HepG2 (cell line): ENCODE data around the gene SH2D5. TPM values are rescaled to one million over a fixed set of nuclear protein-coding genes. Genes with fewer than 3 reads are reported as not detected.

ENCODE experiments used
- BORCS8-MEF2B ChIP-seq: sonication (generic); formaldehyde crosslinking; IDR thresholded peaks from 2 replicates; pipeline ENCODE4 v1.8.0; 2022; ENCODE audit warnings: mild to moderate bottlenecking, missing genetic modification reagents
- CEBPG ChIP-seq: IDR thresholded peaks from 2 replicates; pipeline ENCODE4 v1.6.1; 2016
- DPF2 ChIP-seq: sonication (generic); formaldehyde crosslinking; IDR thresholded peaks from 2 replicates; pipeline ENCODE4 v1.4.0; 2020; ENCODE audit warnings: mild to moderate bottlenecking, low read depth, missing genetic modification reagents, borderline replicate concordance
- FOXJ3 ChIP-seq: sonication (generic); formaldehyde crosslinking; IDR thresholded peaks from 2 replicates; pipeline ENCODE4 v1.4.0; 2020; ENCODE audit warnings: missing genetic modification reagents, mild to moderate bottlenecking, borderline replicate concordance
- HNRNPL ChIP-seq: fragments of 200-400 bp; formaldehyde crosslinking; IDR thresholded peaks from 2 replicates; pipeline ENCODE4 v1.6.1; 2017; ENCODE audit warnings: mild to moderate bottlenecking, low read depth, low read length
- HNRNPLL ChIP-seq: fragments of 200-400 bp; formaldehyde crosslinking; IDR thresholded peaks from 2 replicates; pipeline ENCODE4 v1.6.1; 2017; ENCODE audit warnings: mild to moderate bottlenecking, low read depth, low read length; ENCODE audit not compliant: poor library complexity, severe bottlenecking
- MAF1 ChIP-seq: sonication (generic); formaldehyde crosslinking; IDR thresholded peaks from 2 replicates; pipeline ENCODE4 v1.5.0; 2020; ENCODE audit warnings: missing genetic modification reagents, borderline replicate concordance
- MAX ChIP-seq: IDR thresholded peaks from 2 replicates; pipeline ENCODE4 v1.6.1; 2012; ENCODE audit warnings: inconsistent platforms
- MTA3 ChIP-seq: sonication (generic); formaldehyde crosslinking; IDR thresholded peaks from 2 replicates; pipeline ENCODE4 v1.4.0; 2020; ENCODE audit warnings: missing genetic modification reagents
- MYNN ChIP-seq: sonication (generic); formaldehyde crosslinking; IDR thresholded peaks from 2 replicates; pipeline ENCODE4 v1.4.0; 2020; ENCODE audit warnings: mild to moderate bottlenecking, low read depth, missing genetic modification reagents
- NFE2L2 ChIP-seq: fragments of 150-350 bp; IDR thresholded peaks from 2 replicates; pipeline ENCODE4 v1.6.1; 2014; ENCODE audit warnings: low read length
- NKX3-1 ChIP-seq: sonication (generic); formaldehyde crosslinking; IDR thresholded peaks from 2 replicates; pipeline ENCODE4 v1.5.0; 2020; ENCODE audit warnings: missing genetic modification reagents
- SALL1 ChIP-seq: sonication (generic); formaldehyde crosslinking; IDR thresholded peaks from 2 replicates; pipeline ENCODE4 v1.8.0; 2022; ENCODE audit warnings: mild to moderate bottlenecking, missing genetic modification reagents
- SP5 ChIP-seq: IDR thresholded peaks from 2 replicates; pipeline ENCODE4 v1.6.1; 2016; ENCODE audit warnings: low read depth, borderline replicate concordance
- SUZ12 ChIP-seq: fragments of 150-350 bp; IDR thresholded peaks from 2 replicates; pipeline ENCODE4 v1.6.1; 2014; ENCODE audit warnings: low read depth, low read length
- THAP11 ChIP-seq: IDR thresholded peaks from 2 replicates; pipeline ENCODE4 v1.6.1; 2016; ENCODE audit warnings: missing biosample characterization, missing genetic modification reagents
- ZBTB49 ChIP-seq: sonication (generic); formaldehyde crosslinking; IDR thresholded peaks from 2 replicates; pipeline ENCODE4 v1.4.0; 2020; ENCODE audit warnings: missing genetic modification reagents, borderline replicate concordance
- ZFAT ChIP-seq: sonication (generic); formaldehyde crosslinking; conservative IDR thresholded peaks from 2 replicates; pipeline ENCODE4 v1.8.1; 2023; ENCODE audit warnings: missing genetic modification reagents, inconsistent platforms
- ZKSCAN5 ChIP-seq: sonication (generic); formaldehyde crosslinking; IDR thresholded peaks from 2 replicates; pipeline ENCODE4 v1.5.1; 2020; ENCODE audit warnings: mild to moderate bottlenecking, missing genetic modification reagents
- ZMYM2 ChIP-seq: sonication (generic); formaldehyde crosslinking; IDR thresholded peaks from 2 replicates; pipeline ENCODE4 v1.8.0; 2022; ENCODE audit warnings: mild to moderate bottlenecking, missing genetic modification reagents
- ZNF292 ChIP-seq: sonication (generic); formaldehyde crosslinking; IDR thresholded peaks from 2 replicates; pipeline ENCODE4 v1.8.1; 2022; ENCODE audit warnings: mild to moderate bottlenecking, low read depth, missing genetic modification reagents, borderline replicate concordance
- ZNF296 ChIP-seq: sonication (generic); formaldehyde crosslinking; conservative IDR thresholded peaks from 2 replicates; pipeline ENCODE4 v1.5.0; 2020; ENCODE audit warnings: mild to moderate bottlenecking, missing genetic modification reagents
- ZNF329 ChIP-seq: sonication (generic); formaldehyde crosslinking; IDR thresholded peaks from 2 replicates; pipeline ENCODE4 v1.9.0; 2021; ENCODE audit warnings: low read depth, mild to moderate bottlenecking, missing genetic modification reagents
- ZNF362 ChIP-seq: sonication (generic); formaldehyde crosslinking; IDR thresholded peaks from 2 replicates; pipeline ENCODE4 v1.4.0; 2020; ENCODE audit warnings: missing genetic modification reagents, mild to moderate bottlenecking, borderline replicate concordance
- ZNF431 ChIP-seq: sonication (generic); formaldehyde crosslinking; IDR thresholded peaks from 2 replicates; pipeline ENCODE4 v1.9.0; 2022; ENCODE audit warnings: missing genetic modification reagents, low read depth, mild to moderate bottlenecking, borderline replicate concordance
- ZNF569 ChIP-seq: sonication (generic); formaldehyde crosslinking; IDR thresholded peaks from 2 replicates; pipeline ENCODE4 v1.5.0; 2020; ENCODE audit warnings: mild to moderate bottlenecking, missing genetic modification reagents, moderate library complexity, borderline replicate concordance
- ZNF747 ChIP-seq: sonication (generic); formaldehyde crosslinking; IDR thresholded peaks from 2 replicates; pipeline ENCODE4 v1.8.1; 2023; ENCODE audit warnings: missing genetic modification reagents, mild to moderate bottlenecking, borderline replicate concordance
- ZNF883 ChIP-seq: sonication (generic); formaldehyde crosslinking; IDR thresholded peaks from 2 replicates; pipeline ENCODE4 v1.5.1; 2020; ENCODE audit warnings: mild to moderate bottlenecking, missing genetic modification reagents; ENCODE audit errors: not compliant biosample characterization
- polyA plus RNA-seq, 8 experiments: library from polyadenylated mRNA; depleted of rRNA in 3 of 8; stranded (reverse) in 7 of 8; unstranded in 1 of 8; fragments of >200 nt; fragmentation: Illumina TruSeq in 4 of 8; extraction: Trizol in 4 of 8; gene quantifications; 2 replicates each; pipeline versions ENCODE4 v1.2.1 to v1.2.3, GENCODE V29; 2011 to 2016; ENCODE audit warnings: low read depth in 4 of 8, missing spikeins in 1 of 8, mixed read lengths in 1 of 8; ENCODE audit not compliant: insufficient read depth in 1 of 8
- total RNA-seq, 5 experiments: library from RNA; depleted of rRNA; stranded (reverse); fragments of >200 nt; fragmentation: Illumina TruSeq; extraction: Trizol; gene quantifications; 2 replicates each; pipeline ENCODE4 v1.2.3, GENCODE V29; 2016; ENCODE audit warnings: low read depth in 1 of 5

The SH2D5 gene
- total and polyA plus RNA-seq, 2 of the 13 experiments (the other 11 are each of a cell fraction or from before 2014, with no cell fraction given): 1.2 to 3.4 TPM

- TF ChIP-seq ZBTB49 (CRISPR knock-in tag): no peak
- TF ChIP-seq ZNF292 (CRISPR knock-in tag): no peak; the same call in 1 of the 2 replicates
- no peak for TF ChIP-seq ZNF431
- no peak for TF ChIP-seq ZNF362
- TF ChIP-seq HNRNPL: no peak
- TF ChIP-seq ZFAT (CRISPR knock-in tag): no peak
- TF ChIP-seq MTA3 (CRISPR knock-in tag): no peak
- no peak for TF ChIP-seq ZMYM2 (CRISPR knock-in tag)
- TF ChIP-seq NFE2L2: no peak
- TF ChIP-seq MAX: peak; percentile 92
- peak; percentile 16 for TF ChIP-seq HNRNPLL
- TF ChIP-seq BORCS8-MEF2B: 0 out of 2 replicates have a peak, but pooled peaks have one; percentile 57
- TF ChIP-seq THAP11 (CRISPR knock-in tag): peak; percentile 33; the same call in 1 of the 2 replicates
- TF ChIP-seq MAF1 (CRISPR knock-in tag): 0 out of 2 replicates have a peak, but pooled peaks have one; percentile 39
- no peak for TF ChIP-seq ZKSCAN5
- no peak for TF ChIP-seq CEBPG (CRISPR knock-in tag)
- no peak; the same call in 1 of the 2 replicates for TF ChIP-seq ZNF747 (CRISPR knock-in tag)
- TF ChIP-seq MYNN (CRISPR knock-in tag): no peak
- no peak for TF ChIP-seq ZNF883 (CRISPR knock-in tag)
- TF ChIP-seq ZNF329: no peak
- TF ChIP-seq ZNF569 (CRISPR knock-in tag): no peak
- TF ChIP-seq NKX3-1 (CRISPR knock-in tag): no peak
- peak; percentile 3; the same call in 1 of the 2 replicates for TF ChIP-seq SP5 (CRISPR knock-in tag)
- no peak for TF ChIP-seq SUZ12
- 0 out of 2 replicates have a peak, but pooled peaks have one; percentile 30 for TF ChIP-seq FOXJ3 (CRISPR knock-in tag)
- TF ChIP-seq SALL1 (CRISPR knock-in tag): peak; percentile 53
- TF ChIP-seq ZNF296 (CRISPR knock-in tag): no peak
- no peak for TF ChIP-seq DPF2 (CRISPR knock-in tag)
Observed at GRCh38 chr1:20696397-20697333, 35.8 kb downstream of the SH2D5 start (continued).
